ENCODE results near the gene BBS9. TPM values are rescaled to one million over a fixed set of nuclear protein-coding genes. Genes with fewer than 3 reads are reported as not detected.

BBS9 gene
- total and polyA plus RNA-seq, 4 donors, result 3.5 to 37.2 (median 14.2) TPM

DNA sequence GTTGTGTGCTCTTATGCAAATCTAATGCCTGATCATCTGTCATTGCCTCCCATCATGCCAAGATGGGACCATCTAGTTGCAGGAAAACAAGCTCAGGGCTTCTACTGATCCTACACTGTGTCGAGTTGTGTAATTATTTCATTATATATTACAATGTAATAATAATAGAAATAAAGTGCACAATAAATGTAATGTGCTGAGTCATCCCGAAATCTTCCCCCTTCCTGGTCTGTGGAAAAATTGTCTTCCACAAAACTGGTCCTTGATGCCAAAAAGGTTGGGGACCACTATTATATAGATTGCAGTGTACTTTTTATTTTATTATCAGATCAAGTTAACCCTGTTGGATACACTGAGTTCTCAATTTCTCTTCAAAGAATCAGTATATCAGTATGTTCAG, 50.2 kb downstream of the BBS9 start:
- intact Hi-C loops (cut with DNase I), result no loop called here
- WGBS, 2 donors, result 90 to 93% methylated on average over 2 of the region's 2 CpGs
- Histone ChIP-seq H3K9me3 (ENCODE audit: control insufficient read depth, low read length) (no peaks in the 10 kb centered on the region), H3K4me1 (ENCODE audit: control insufficient read depth in 1 of 2, insufficient read depth in 2 of 2, low read length in 2 of 2) (no peaks in the 10 kb centered on the region), H3K36me3 (ENCODE audit: control insufficient read depth in 1 of 2, insufficient read depth in 2 of 2, low read length in 1 of 2) (peaks cover 2% of the 10 kb centered on the region in 2 donors), H3K4me3 (ENCODE audit: low read length in 2 of 2) (no peak overlapping the region), H3K27ac (ENCODE audit: low read depth in 1 of 2, low read length in 2 of 2) (no peak overlapping the region), H3K27me3 (ENCODE audit: control insufficient read depth in 1 of 2, insufficient read depth in 2 of 2, low read length in 1 of 2) (no peaks in the 10 kb centered on the region)
- DNase-seq (no peak), ATAC-seq (ENCODE audit: low FRiP score) (no peak)

DNA sequence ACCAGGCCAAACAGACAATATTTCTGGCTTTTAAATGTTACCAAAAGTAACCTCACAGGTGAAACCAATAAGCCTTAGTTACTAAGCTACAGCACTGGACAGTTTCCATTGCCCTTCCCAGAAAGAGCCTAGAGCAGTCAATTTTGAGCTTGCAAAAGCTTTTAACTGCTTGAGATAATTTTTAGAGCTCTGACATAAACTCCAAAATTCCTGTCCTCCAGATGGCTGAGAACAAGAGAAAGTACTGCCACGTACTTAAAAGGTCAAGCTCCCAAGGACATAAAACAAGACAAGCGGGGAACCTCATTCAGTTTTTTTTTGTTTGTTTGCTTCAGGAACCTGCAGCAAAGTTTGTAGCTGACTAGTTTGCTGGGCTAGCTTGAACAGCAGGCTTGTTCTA, 54.1 kb downstream of the BBS9 start:
- no peaks in the 10 kb centered on the region for H3K27me3 ChIP-seq (ENCODE audit: control insufficient read depth in 1 of 2, insufficient read depth in 2 of 2, low read length in 1 of 2)
- no peak overlapping the region for H3K4me3 ChIP-seq (ENCODE audit: low read length in 2 of 2)
- DNase-seq (no peak), ATAC-seq (ENCODE audit: low FRiP score) (no peak)
- 77 to 86% methylated on average over 2 of the region's 2 CpGs for WGBS, 2 donors
- intact Hi-C loops (cut with DNase I), result no loop called here
- H3K36me3 ChIP-seq (ENCODE audit: control insufficient read depth in 1 of 2, insufficient read depth in 2 of 2, low read length in 1 of 2), result no peaks in the 10 kb centered on the region
- H3K9me3 ChIP-seq (ENCODE audit: control insufficient read depth, low read length), result no peaks in the 10 kb centered on the region
- H3K4me1 ChIP-seq (ENCODE audit: control insufficient read depth in 1 of 2, insufficient read depth in 2 of 2, low read length in 2 of 2), result no peaks in the 10 kb centered on the region
- H3K27ac ChIP-seq (ENCODE audit: low read depth in 1 of 2, low read length in 2 of 2), result no peak overlapping the region

DNA sequence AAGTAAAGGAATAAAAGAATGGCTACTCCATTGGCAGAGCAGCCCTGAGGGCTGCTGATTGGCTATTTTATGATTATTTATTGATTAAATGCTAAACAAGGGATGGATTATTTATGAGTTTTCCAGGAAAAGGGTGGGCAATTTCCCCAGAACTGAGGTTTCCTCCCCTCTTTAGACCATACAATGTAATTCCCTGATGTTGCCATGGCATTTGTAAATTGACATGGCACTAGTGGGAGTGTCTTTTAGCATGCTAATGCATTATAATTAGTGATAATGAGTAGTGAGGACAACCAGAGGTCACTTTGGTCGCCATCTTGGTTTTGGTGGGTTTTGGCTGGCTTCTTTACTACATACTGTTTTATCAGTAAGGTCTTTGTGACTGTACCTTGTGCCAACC, 55.5 kb downstream of the BBS9 start:
- no peak overlapping the region for H3K27ac ChIP-seq (ENCODE audit: low read depth in 1 of 2, low read length in 2 of 2)
- intact Hi-C loops (cut with DNase I), result no loop called here
- H3K4me1 ChIP-seq (ENCODE audit: control insufficient read depth in 1 of 2, insufficient read depth in 2 of 2, low read length in 2 of 2), result no peaks in the 10 kb centered on the region
- no peaks in the 10 kb centered on the region for H3K9me3 ChIP-seq (ENCODE audit: control insufficient read depth, low read length)
- WGBS, 2 donors, result 92 to 95% methylated on average over 1 of the region's 1 CpG
- H3K4me3 ChIP-seq (ENCODE audit: low read length in 2 of 2), result no peak overlapping the region
- no peaks in the 10 kb centered on the region for H3K36me3 ChIP-seq (ENCODE audit: control insufficient read depth in 1 of 2, insufficient read depth in 2 of 2, low read length in 1 of 2)
- no peaks in the 10 kb centered on the region for H3K27me3 ChIP-seq (ENCODE audit: control insufficient read depth in 1 of 2, insufficient read depth in 2 of 2, low read length in 1 of 2)
- ATAC-seq (ENCODE audit: low FRiP score) (no peak), DNase-seq (no peak)

DNA sequence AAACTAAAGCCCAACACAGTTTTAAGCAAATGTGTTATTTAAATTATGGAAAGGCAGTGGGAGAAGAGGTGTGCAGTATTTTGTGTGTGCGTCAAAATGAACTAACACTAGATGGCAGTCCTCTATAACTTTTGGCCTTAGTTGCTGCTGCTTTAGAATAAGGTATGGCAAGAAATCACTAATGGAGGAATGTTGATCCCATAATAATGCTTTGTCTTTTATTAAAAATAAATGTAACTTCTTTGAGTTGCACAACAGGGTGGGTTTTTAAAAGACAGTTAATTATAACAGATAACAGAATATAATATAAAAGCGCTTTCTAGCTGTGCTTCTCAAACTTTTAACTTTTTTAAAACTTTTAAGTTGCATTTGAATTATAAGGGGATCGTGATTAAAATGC, 56.4 kb downstream of the BBS9 start:
- Histone ChIP-seq H3K4me1 (ENCODE audit: control insufficient read depth in 1 of 2, insufficient read depth in 2 of 2, low read length in 2 of 2) (no peaks in the 10 kb centered on the region), H3K27me3 (ENCODE audit: control insufficient read depth in 1 of 2, insufficient read depth in 2 of 2, low read length in 1 of 2) (no peaks in the 10 kb centered on the region), H3K27ac (ENCODE audit: low read depth in 1 of 2, low read length in 2 of 2) (no peak overlapping the region), H3K4me3 (ENCODE audit: low read length in 2 of 2) (no peak overlapping the region), H3K9me3 (ENCODE audit: control insufficient read depth, low read length) (no peaks in the 10 kb centered on the region), H3K36me3 (ENCODE audit: control insufficient read depth in 1 of 2, insufficient read depth in 2 of 2, low read length in 1 of 2) (no peaks in the 10 kb centered on the region)
- ATAC-seq (ENCODE audit: low FRiP score), result no peak
- no peak for DNase-seq
- WGBS, 2 donors, result 67 to 68% methylated on average over 3 of the region's 3 CpGs
- intact Hi-C loops (cut with DNase I), result no loop called here

DNA sequence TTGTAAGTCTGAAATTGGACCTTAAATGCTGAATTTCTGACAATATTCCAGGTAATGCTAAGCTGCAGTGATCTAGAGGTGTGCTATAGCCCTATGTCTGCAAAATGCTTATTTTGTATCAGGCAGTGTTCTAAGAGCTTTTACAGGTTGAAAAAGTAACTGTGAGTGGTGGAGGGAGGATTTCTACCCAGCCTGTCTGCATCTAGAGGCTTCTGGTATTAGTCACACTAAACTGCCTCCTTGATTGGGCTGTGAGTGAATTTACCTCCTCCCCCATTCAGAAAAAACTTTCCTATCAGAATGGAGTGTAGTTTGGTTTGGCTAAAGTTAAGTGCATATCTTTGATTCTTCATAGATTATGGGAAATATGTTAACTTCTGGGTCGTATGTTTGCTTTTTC, 56.8 kb downstream of the BBS9 start:
- DNase-seq (no peak), ATAC-seq (ENCODE audit: low FRiP score) (no peak)
- H3K9me3 ChIP-seq (ENCODE audit: control insufficient read depth, low read length), result no peaks in the 10 kb centered on the region
- H3K4me1 ChIP-seq (ENCODE audit: control insufficient read depth in 1 of 2, insufficient read depth in 2 of 2, low read length in 2 of 2), result no peaks in the 10 kb centered on the region
- H3K36me3 ChIP-seq (ENCODE audit: control insufficient read depth in 1 of 2, insufficient read depth in 2 of 2, low read length in 1 of 2), result no peaks in the 10 kb centered on the region
- H3K27me3 ChIP-seq (ENCODE audit: control insufficient read depth in 1 of 2, insufficient read depth in 2 of 2, low read length in 1 of 2), result no peaks in the 10 kb centered on the region
- H3K4me3 ChIP-seq (ENCODE audit: low read length in 2 of 2), result no peak overlapping the region
- intact Hi-C loops (cut with DNase I), result no loop called here
- no peak overlapping the region for H3K27ac ChIP-seq (ENCODE audit: low read depth in 1 of 2, low read length in 2 of 2)
- WGBS, 2 donors, result 19 to 37% methylated on average over 1 of the region's 1 CpG

DNA sequence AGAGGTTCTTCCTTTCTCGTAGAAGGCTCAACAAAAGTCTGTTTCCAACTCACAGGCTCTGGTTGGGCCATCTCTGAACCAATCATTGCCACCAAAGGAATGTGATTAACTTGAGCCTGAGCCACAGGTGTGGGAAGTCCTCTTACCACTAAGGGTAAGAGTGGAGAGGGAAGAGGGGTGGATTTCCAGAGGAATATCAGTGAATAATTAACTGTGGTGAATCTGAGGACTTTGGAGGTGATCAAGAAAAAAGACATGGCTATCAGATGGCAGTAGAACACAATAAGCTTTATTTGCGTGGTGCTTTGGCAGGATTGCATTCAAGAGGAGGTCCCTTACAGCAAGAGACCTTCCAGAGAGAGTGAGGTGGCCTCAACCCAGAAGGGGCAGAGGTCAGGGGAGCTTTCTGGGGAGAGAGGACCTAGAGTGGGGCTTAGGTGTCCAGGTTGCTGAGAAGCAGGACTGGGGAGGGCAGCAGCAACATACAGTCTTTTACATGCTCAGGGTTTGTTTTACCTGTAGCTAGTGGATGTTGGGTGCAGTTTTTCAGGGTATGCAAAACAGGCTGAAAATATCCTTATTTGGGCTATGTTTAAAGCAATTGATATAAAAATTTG, 61.4 kb downstream of the BBS9 start:
- no peaks in the 10 kb centered on the region for H3K9me3 ChIP-seq (ENCODE audit: control insufficient read depth, low read length)
- H3K36me3 ChIP-seq (ENCODE audit: control insufficient read depth in 1 of 2, insufficient read depth in 2 of 2, low read length in 1 of 2), result no peaks in the 10 kb centered on the region
- WGBS, 2 donors, result 92 to 97% methylated on average over 2 of the region's 2 CpGs
- H3K27ac ChIP-seq (ENCODE audit: low read depth in 1 of 2, low read length in 2 of 2), result no peak overlapping the region
- no peaks in the 10 kb centered on the region for H3K4me1 ChIP-seq (ENCODE audit: control insufficient read depth in 1 of 2, insufficient read depth in 2 of 2, low read length in 2 of 2)
- ATAC-seq (ENCODE audit: low FRiP score), result no peak
- intact Hi-C loops (cut with DNase I), result no loop called here
- no peaks in the 10 kb centered on the region for H3K27me3 ChIP-seq (ENCODE audit: control insufficient read depth in 1 of 2, insufficient read depth in 2 of 2, low read length in 1 of 2)
- H3K4me3 ChIP-seq (ENCODE audit: low read length in 2 of 2), result no peak overlapping the region
- DNase-seq, result no peak

DNA sequence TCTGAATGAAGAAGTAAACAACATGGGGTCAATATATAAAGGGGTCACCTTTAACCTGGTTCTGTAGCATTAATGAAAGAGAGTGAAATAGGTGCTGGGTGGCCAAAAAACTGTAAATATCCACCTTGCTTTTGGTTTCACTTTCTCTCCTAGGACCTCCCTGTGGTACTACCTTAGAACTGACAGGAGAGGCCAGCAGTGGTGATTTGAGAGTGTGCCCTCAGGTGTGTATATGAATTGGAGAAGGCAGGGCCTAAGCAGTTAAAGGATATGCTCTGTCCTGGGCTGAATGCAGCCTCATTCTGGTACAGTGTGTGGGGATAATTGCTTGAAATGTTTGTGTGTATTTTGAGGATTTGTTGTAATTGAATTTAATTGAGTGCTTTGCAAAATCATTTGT, 62.0 kb downstream of the BBS9 start:
- H3K27ac ChIP-seq (ENCODE audit: low read depth in 1 of 2, low read length in 2 of 2), result no peak overlapping the region
- H3K9me3 ChIP-seq (ENCODE audit: control insufficient read depth, low read length), result no peaks in the 10 kb centered on the region
- ATAC-seq (ENCODE audit: low FRiP score) (no peak), DNase-seq (no peak)
- H3K4me1 ChIP-seq (ENCODE audit: control insufficient read depth in 1 of 2, insufficient read depth in 2 of 2, low read length in 2 of 2), result no peaks in the 10 kb centered on the region
- intact Hi-C loops (cut with DNase I), result no loop called here
- no peaks in the 10 kb centered on the region for H3K27me3 ChIP-seq (ENCODE audit: control insufficient read depth in 1 of 2, insufficient read depth in 2 of 2, low read length in 1 of 2)
- H3K36me3 ChIP-seq (ENCODE audit: control insufficient read depth in 1 of 2, insufficient read depth in 2 of 2, low read length in 1 of 2), result no peaks in the 10 kb centered on the region
- H3K4me3 ChIP-seq (ENCODE audit: low read length in 2 of 2), result no peak overlapping the region

DNA sequence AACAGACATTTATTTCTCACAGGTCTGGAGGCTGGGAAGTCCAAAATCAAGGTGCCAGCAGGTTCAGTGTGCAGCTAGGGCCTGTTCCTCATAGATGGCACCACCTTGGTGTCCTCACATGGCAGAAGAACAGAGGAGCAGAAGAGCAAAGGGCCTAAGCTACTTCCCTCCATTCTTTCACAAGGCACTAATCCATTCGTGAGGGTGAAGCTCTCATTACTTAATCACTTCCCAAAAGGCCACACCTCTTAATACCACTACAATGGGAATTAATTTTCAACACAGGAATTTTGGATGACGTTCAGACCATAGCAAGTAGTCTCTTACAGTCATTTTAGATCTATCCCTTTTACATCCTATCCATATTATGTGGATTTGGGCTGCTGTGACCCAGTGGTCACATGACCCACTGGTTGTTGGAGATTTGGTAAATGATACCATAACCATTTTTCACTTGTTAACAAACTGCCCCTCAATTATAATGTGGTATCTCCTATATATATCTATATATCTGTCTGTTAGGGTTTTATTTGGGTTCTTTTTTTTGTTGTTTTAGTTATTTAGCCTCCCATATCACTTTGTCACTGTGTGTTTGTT, 63.4 kb downstream of the BBS9 start:
- Histone ChIP-seq H3K36me3 (ENCODE audit: control insufficient read depth in 1 of 2, insufficient read depth in 2 of 2, low read length in 1 of 2) (no peaks in the 10 kb centered on the region), H3K27ac (ENCODE audit: low read depth in 1 of 2, low read length in 2 of 2) (no peak overlapping the region), H3K27me3 (ENCODE audit: control insufficient read depth in 1 of 2, insufficient read depth in 2 of 2, low read length in 1 of 2) (no peaks in the 10 kb centered on the region), H3K9me3 (ENCODE audit: control insufficient read depth, low read length) (no peaks in the 10 kb centered on the region), H3K4me3 (ENCODE audit: low read length in 2 of 2) (no peak overlapping the region), H3K4me1 (ENCODE audit: control insufficient read depth in 1 of 2, insufficient read depth in 2 of 2, low read length in 2 of 2) (no peaks in the 10 kb centered on the region)
- intact Hi-C loops (cut with DNase I), result no loop called here
- no peak for ATAC-seq (ENCODE audit: low FRiP score)
- no peak for DNase-seq
- 94 to 96% methylated on average over 2 of the region's 2 CpGs for WGBS, 2 donors

DNA sequence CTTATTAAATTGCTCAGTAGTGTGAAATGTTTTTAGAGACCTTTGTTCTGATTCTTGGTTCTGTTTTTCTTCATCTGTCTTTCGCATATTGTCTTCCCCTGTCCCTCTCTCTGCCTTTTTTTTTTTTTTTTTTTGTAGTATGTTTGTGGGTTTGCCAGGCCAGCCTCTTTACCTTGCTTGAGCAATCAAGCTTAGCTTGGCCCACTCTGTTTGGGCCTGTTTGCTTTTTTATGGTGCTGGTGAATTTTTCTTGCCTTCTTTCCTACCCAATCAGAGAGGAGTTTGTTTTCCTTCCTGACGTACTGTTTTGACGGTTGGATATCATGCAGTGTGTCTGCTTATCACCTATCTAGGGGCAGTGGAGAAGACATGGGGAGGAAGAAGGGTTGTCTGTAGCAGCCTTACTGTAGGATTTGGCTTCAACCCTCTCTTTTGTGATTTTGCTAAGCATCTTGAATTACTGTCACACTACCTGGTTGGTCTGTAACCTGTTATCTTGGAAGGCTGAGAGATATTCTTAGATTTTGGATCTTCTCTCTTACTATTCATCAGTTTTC, 64.0 kb downstream of the BBS9 start:
- Histone ChIP-seq H3K9me3 (ENCODE audit: control insufficient read depth, low read length) (no peaks in the 10 kb centered on the region), H3K27ac (ENCODE audit: low read depth in 1 of 2, low read length in 2 of 2) (no peak overlapping the region), H3K36me3 (ENCODE audit: control insufficient read depth in 1 of 2, insufficient read depth in 2 of 2, low read length in 1 of 2) (no peaks in the 10 kb centered on the region), H3K4me1 (ENCODE audit: control insufficient read depth in 1 of 2, insufficient read depth in 2 of 2, low read length in 2 of 2) (no peaks in the 10 kb centered on the region), H3K27me3 (ENCODE audit: control insufficient read depth in 1 of 2, insufficient read depth in 2 of 2, low read length in 1 of 2) (no peaks in the 10 kb centered on the region), H3K4me3 (ENCODE audit: low read length in 2 of 2) (no peak overlapping the region)
- intact Hi-C loops (cut with DNase I), result no loop called here
- 98 to 99% methylated on average over 3 of the region's 3 CpGs for WGBS, 2 donors
- ATAC-seq (ENCODE audit: low FRiP score), result no peak
- DNase-seq, result no peak

Measured in aorta (tissue), 5 donors.